GM18519 (cell line): ENCODE data around the gene ADCYAP1.
"Not testable (repeated sequence)": the region's sequence is repeated elsewhere in the genome, so short reads cannot be mapped to it uniquely, and the experiment has no call there.

Experiments
- ATAC-seq: cut with Tn5 transposase; IDR thresholded peaks from one replicate; pipeline ENCODE4 v1.9.1; 2021; ENCODE audit warnings: mild to moderate bottlenecking, moderate library complexity; ENCODE audit not compliant: unreplicated experiment, low FRiP score

The ADCYAP1 gene

GRCh38 chr18:904218-905090, at the start of gene ADCYAP1:
ADCYAP1 (plus strand) TSS chr18:904871; CDS start chr18:905387, 516 bp downstream.
- ATAC-seq = no peak

GRCh38 chr18:857986-858385, 46.7 kb upstream of the ADCYAP1 start:
- ATAC-seq = no peak

GRCh38 chr18:864872-865273, 39.8 kb upstream of the ADCYAP1 start:
- ATAC-seq = no peak

GRCh38 chr18:867257-867656, 37.4 kb upstream of the ADCYAP1 start:
- ATAC-seq = no peak

GRCh38 chr18:873426-873825, 31.2 kb upstream of the ADCYAP1 start:
- not testable (repeated sequence) for ATAC-seq

GRCh38 chr18:875912-876311, 28.8 kb upstream of the ADCYAP1 start:
- ATAC-seq = no peak

- no peak for ATAC-seq
Measured at GRCh38 chr18:877238-877637, 27.4 kb upstream of the ADCYAP1 start.

- no peak for ATAC-seq
Measured at GRCh38 chr18:886076-886475, 18.6 kb upstream of the ADCYAP1 start.

- ATAC-seq = no peak
Measured at GRCh38 chr18:887716-888115, 17.0 kb upstream of the ADCYAP1 start.

GRCh38 chr18:892316-892715, 12.4 kb upstream of the ADCYAP1 start:
- ATAC-seq = no peak

GRCh38 chr18:896315-896714, 8.4 kb upstream of the ADCYAP1 start:
- no peak for ATAC-seq

- ATAC-seq = no peak
Measured at GRCh38 chr18:901761-902160, 2.9 kb upstream of the ADCYAP1 start.

GRCh38 chr18:902229-902628, 2.4 kb upstream of the ADCYAP1 start:
- no peak for ATAC-seq

GRCh38 chr18:903701-904100, 970 bp upstream of the ADCYAP1 start:
- ATAC-seq = no peak

- no peak for ATAC-seq
Measured at GRCh38 chr18:905307-905947, 756 bp downstream of the ADCYAP1 start.

- ATAC-seq = no peak
Measured at GRCh38 chr18:905948-906415, 1.3 kb downstream of the ADCYAP1 start.

GRCh38 chr18:906416-907114, 1.9 kb downstream of the ADCYAP1 start:
- no peak for ATAC-seq

GRCh38 chr18:907115-907884, 2.6 kb downstream of the ADCYAP1 start:
- ATAC-seq = no peak

GRCh38 chr18:907885-908757, 3.5 kb downstream of the ADCYAP1 start:
- ATAC-seq = no peak
